HepG2 (cell line): ENCODE measurements around the gene SPAG8. TPM values are rescaled to one million over a fixed set of nuclear protein-coding genes. Genes with fewer than 3 reads are reported as not detected.

Experiments
- ATAC-seq: fragments of 200-7000 bp; cut with Tn5 transposase; 3 replicates; pipeline ENCODE4 v1.9.1; 2020; ENCODE audit warnings: mild to moderate bottlenecking, moderate library complexity
- BruUV-seq: library from RNA; stranded (reverse); fragments of 400-500 nt; replicated peaks from 2 replicates; lab custom pipeline; 2021; lab: Mats Ljungman, UMichigan
- CTCF ChIA-PET: fragments of 300-600 bp; formaldehyde crosslinking; extraction: SDS; loops from one replicate; lab custom pipeline; 2021; ENCODE audit warnings: low total read pairs, inconsistent platforms, low intra/inter-chr PET ratio; lab: Yijun Ruan, JAX
- POLR2A ChIA-PET: fragments of 350-600 bp; sonication (Branson Sonifier 250); formaldehyde crosslinking; loops from one replicate; lab custom pipeline; 2020; ENCODE audit warnings: antibody characterized with exemption, inconsistent platforms; lab: Yijun Ruan, JAX
- DNase-seq: peaks from one replicate; pipeline ENCODE4 v3.0.0-alpha.2; 2015; ENCODE audit warnings: low spot score
- FAIRE-seq: peaks from 3 replicates; lab custom pipeline; 2011; peaks lifted over from hg19 to GRCh38; lab: Jason Lieb, UNC
- H2AFZ ChIP-seq: one replicate; pipeline ENCODE4 v1.6.1; 2011; ENCODE audit warnings: low read length, inconsistent platforms
- H3K27ac ChIP-seq: fragments of 300-600 bp; 3 replicates; pipeline ENCODE4 v1.8.0; 2011; ENCODE audit warnings: mixed run types, mild to moderate bottlenecking, mixed read lengths, low read length, inconsistent platforms; ENCODE audit not compliant: insufficient read depth; ENCODE audit errors: extremely low read length
- H3K27me3 ChIP-seq, 2 experiments: fragments of 200-600 bp in 1 of 2; 2 replicates in 1 of 2; 3 replicates in 1 of 2; pipeline versions ENCODE4 v1.6.0 to v1.8.0; 2011; ENCODE audit warnings: low read length in 2 of 2, mild to moderate bottlenecking in 2 of 2, moderate library complexity in 2 of 2, inconsistent platforms in 1 of 2; ENCODE audit not compliant: insufficient read depth in 2 of 2, control insufficient read depth in 1 of 2
- H3K36me3 ChIP-seq, 2 experiments: fragments of 200-600 bp in 1 of 2; replicated peaks in 1 of 2; 2 replicates in 1 of 2; 3 replicates in 1 of 2; pipeline versions ENCODE4 v1.5.1 to v1.8.0; 2011; ENCODE audit warnings: low read length in 2 of 2, inconsistent platforms in 1 of 2; ENCODE audit not compliant: insufficient read depth in 2 of 2, control insufficient read depth in 1 of 2
- H3K4me1 ChIP-seq: 2 replicates; pipeline ENCODE4 v1.5.1; 2012; ENCODE audit warnings: low read length, inconsistent platforms; ENCODE audit not compliant: insufficient read depth
- H3K4me2 ChIP-seq: 2 replicates; pipeline ENCODE4 v1.6.0; 2011; ENCODE audit warnings: low read depth, low read length, inconsistent platforms
- H3K4me3 ChIP-seq, 3 experiments: fragments of 200-600 bp in 1 of 3; sonication (generic), shearing (Covaris generic) in 1 of 3; replicated peaks in 1 of 3; 2 replicates each; pipeline ENCODE4 v1.5.1; 2011 to 2016; ENCODE audit warnings: low read length in 3 of 3, inconsistent platforms in 2 of 3, low read depth in 2 of 3, mild to moderate bottlenecking in 2 of 3, control low read depth in 1 of 3, mixed read lengths in 1 of 3; ENCODE audit not compliant: insufficient read depth in 1 of 3
- H3K79me2 ChIP-seq: one replicate; pipeline ENCODE4 v1.6.1; 2011; ENCODE audit warnings: low read length, inconsistent platforms; ENCODE audit not compliant: insufficient read depth
- H3K9ac ChIP-seq: 2 replicates; pipeline ENCODE4 v1.6.0; 2011; ENCODE audit warnings: mild to moderate bottlenecking, low read depth, low read length, inconsistent platforms; ENCODE audit not compliant: insufficient read depth
- H3K9me3 ChIP-seq: 2 replicates; pipeline ENCODE4 v1.5.1; 2012; ENCODE audit warnings: mild to moderate bottlenecking, low read length
- H4K20me1 ChIP-seq: 2 replicates; pipeline ENCODE4 v1.6.0; 2011; ENCODE audit warnings: inconsistent platforms, mild to moderate bottlenecking, low read length, moderate library complexity; ENCODE audit not compliant: insufficient read depth
- MZF1 ChIP-seq: sonication (generic); formaldehyde crosslinking; IDR thresholded peaks from 2 replicates; pipeline ENCODE4 v1.8.1; 2023; ENCODE audit warnings: mild to moderate bottlenecking, missing genetic modification reagents, borderline replicate concordance
- RFX1 ChIP-seq: fragments of 450-650 bp; IDR thresholded peaks from 2 replicates; pipeline ENCODE4 v1.6.1; 2017
- SIN3A ChIP-seq: IDR thresholded peaks from 2 replicates; pipeline ENCODE4 v1.6.1; 2011; ENCODE audit warnings: low read depth, mild to moderate bottlenecking, control low read depth, low read length, borderline replicate concordance
- ZBED4 ChIP-seq: sonication (generic); formaldehyde crosslinking; IDR thresholded peaks from 2 replicates; pipeline ENCODE4 v1.4.0; 2020; ENCODE audit warnings: missing genetic modification reagents, borderline replicate concordance
- ZBTB42 ChIP-seq: sonication (generic); formaldehyde crosslinking; IDR thresholded peaks from 2 replicates; pipeline ENCODE4 v1.5.0; 2020; ENCODE audit warnings: mild to moderate bottlenecking, missing genetic modification reagents
- ZKSCAN5 ChIP-seq: sonication (generic); formaldehyde crosslinking; IDR thresholded peaks from 2 replicates; pipeline ENCODE4 v1.5.1; 2020; ENCODE audit warnings: mild to moderate bottlenecking, missing genetic modification reagents
- ZNF335 ChIP-seq: sonication (generic); formaldehyde crosslinking; IDR thresholded peaks from 2 replicates; pipeline ENCODE4 v1.4.0; 2020; ENCODE audit warnings: missing genetic modification reagents
- ZSCAN9 ChIP-seq: IDR thresholded peaks from 2 replicates; pipeline ENCODE4 v1.6.1; 2016; ENCODE audit warnings: borderline replicate concordance
- WGBS: methylation state at CpG from one replicate; pipeline ENCODE4 v1.1.6; 2017; ENCODE audit warnings: low lambda C conversion rate; 5-methylcytosine and 5-hydroxymethylcytosine counted together
- in situ Hi-C: cut with HindIII; loops from 2 replicates; pipeline ENCODE4 v1.10.0; 2017; ENCODE audit warnings: low pct_unique_long_range_greater_than_20kb; ENCODE audit not compliant: extremely low pct_ligation_motif_present
- intact Hi-C: fragments of 100-400 bp; cut with micrococcal nuclease; formaldehyde crosslinking; loops from one replicate; pipeline ENCODE4 v1.10.0; 2022; ENCODE audit not compliant: unreplicated experiment
- polyA plus RNA-seq, 8 experiments: library from polyadenylated mRNA; depleted of rRNA in 3 of 8; stranded (reverse) in 7 of 8; unstranded in 1 of 8; fragments of >200 nt; fragmentation: Illumina TruSeq in 4 of 8; extraction: Trizol in 4 of 8; gene quantifications; 2 replicates each; pipeline versions ENCODE4 v1.2.1 to v1.2.3, GENCODE V29; 2011 to 2016; ENCODE audit warnings: low read depth in 4 of 8, missing spikeins in 1 of 8, mixed read lengths in 1 of 8; ENCODE audit not compliant: insufficient read depth in 1 of 8
- total RNA-seq, 5 experiments: library from RNA; depleted of rRNA; stranded (reverse); fragments of >200 nt; fragmentation: Illumina TruSeq; extraction: Trizol; gene quantifications; 2 replicates each; pipeline ENCODE4 v1.2.3, GENCODE V29; 2016; ENCODE audit warnings: low read depth in 1 of 5
- TF ChIP-seq, protein P1 (sequence below): sonication (generic); formaldehyde crosslinking; IDR thresholded peaks from 2 replicates; pipeline ENCODE4 v1.4.0; 2020; ENCODE audit warnings: missing genetic modification reagents, borderline replicate concordance

Gene SPAG8
- total and polyA plus RNA-seq, 2 of the 13 experiments (the other 11 are each of a cell fraction or from before 2014, with no cell fraction given), result 0.18 to 0.27 TPM

DNA sequence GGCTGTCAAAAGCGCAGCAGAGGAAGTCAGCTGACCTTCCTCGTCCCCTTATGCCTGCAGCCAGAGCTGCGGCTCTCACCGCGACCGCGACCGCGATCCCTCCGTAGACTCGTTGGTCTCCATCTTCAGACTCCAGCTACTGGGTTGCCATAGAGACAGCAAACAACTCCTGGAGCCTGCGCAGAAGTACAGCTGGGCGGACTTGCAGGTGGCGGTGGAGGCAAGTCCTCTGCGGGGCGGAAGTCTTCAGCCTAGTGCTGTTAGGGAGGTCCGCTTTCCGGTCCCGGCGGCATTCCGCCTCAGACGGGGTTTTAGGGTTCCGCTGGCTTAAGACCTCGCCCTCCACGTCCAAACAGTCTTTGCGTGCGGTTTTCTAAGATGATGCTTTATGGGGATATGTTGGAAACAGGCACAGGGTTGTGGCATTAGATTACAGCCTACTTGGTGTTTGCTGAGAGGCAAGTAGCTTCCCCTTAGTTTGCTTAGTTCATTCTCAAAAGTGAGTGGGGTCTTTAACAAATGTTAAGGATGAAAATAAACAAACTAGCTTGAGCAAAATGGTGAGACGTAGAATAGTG, at the start of gene SPAG8 (continued):
- TF ChIP-seq ZBTB42 (CRISPR knock-in tag) (no peak), RFX1 (peak; percentile 90)
- TF ChIP-seq, all 625 proteins: peak for 160

DNA sequence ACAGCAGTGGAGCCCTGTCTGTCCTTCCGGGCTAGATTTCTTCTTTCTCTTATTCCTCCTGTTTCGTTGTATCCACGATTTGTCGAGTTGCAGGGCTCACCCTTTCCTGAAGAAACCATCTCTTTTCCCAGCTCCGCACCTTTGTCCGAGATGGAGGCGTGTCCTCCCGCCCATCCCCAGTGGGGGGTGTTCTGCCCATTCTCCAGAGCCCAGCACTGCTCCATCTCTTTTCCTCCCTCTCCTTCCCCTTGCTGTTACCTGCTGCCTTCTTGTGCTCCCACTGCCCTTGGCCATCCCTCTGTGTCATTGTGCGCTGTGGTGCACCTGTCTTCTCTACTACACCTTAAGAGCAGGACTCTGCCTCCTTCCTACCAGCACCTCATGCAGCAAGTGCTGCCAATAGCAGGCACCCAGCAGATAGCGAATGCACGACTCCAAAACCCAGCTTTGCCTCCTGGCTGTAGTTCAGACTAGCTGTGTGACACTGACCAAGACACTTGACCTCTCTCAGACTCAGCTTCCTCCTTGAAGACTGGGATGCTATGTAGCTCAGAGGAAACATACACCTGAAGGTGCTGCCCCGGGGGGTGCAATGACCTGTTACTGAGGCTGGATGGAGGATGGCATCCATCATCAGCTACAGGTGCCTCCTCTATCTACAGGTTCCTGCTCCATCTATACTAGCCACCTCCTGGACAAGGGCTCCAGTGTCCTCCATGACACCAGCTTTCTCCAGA, 49.3 kb upstream of the SPAG8 start:
- DNase-seq (no peak), FAIRE-seq (no peak), ATAC-seq (no peak)
- no peaks in the 10 kb centered on the region for H3K4me1 ChIP-seq
- no peak overlapping the region for H2AFZ ChIP-seq
- no peaks in the 10 kb centered on the region for H3K36me3 ChIP-seq
- in situ Hi-C loops (no loop called here), intact Hi-C loops (no loop called here)
- no TSS peak for BruUV-seq
- no peaks in the 10 kb centered on the region for H3K9me3 ChIP-seq
- no peak overlapping the region for H3K9ac ChIP-seq
- H3K4me3 ChIP-seq, result no peak overlapping the region
- 13% methylated on average over 12 of the region's 12 CpGs for WGBS
- peaks cover 1 to 19% of the 10 kb centered on the region in 2 experiments; a peak in 2 of 5 replicates for H3K27me3 ChIP-seq
- no peak overlapping the region for H3K4me2 ChIP-seq
- H3K79me2 ChIP-seq, result no peaks in the 10 kb centered on the region
- ChIA-PET POLR2A (no interaction called here), CTCF (no interaction called here)
- H3K27ac ChIP-seq, result no peak overlapping the region
- TF ChIP-seq ZSCAN9 (CRISPR knock-in tag) (no peak), MZF1 (CRISPR knock-in tag) (no peak), ZKSCAN5 (CRISPR knock-in tag) (no peak), ZBED4 (CRISPR knock-in tag) (no peak), SIN3A (no peak), ZNF335 (no peak)
- TF ChIP-seq, protein P1, sequence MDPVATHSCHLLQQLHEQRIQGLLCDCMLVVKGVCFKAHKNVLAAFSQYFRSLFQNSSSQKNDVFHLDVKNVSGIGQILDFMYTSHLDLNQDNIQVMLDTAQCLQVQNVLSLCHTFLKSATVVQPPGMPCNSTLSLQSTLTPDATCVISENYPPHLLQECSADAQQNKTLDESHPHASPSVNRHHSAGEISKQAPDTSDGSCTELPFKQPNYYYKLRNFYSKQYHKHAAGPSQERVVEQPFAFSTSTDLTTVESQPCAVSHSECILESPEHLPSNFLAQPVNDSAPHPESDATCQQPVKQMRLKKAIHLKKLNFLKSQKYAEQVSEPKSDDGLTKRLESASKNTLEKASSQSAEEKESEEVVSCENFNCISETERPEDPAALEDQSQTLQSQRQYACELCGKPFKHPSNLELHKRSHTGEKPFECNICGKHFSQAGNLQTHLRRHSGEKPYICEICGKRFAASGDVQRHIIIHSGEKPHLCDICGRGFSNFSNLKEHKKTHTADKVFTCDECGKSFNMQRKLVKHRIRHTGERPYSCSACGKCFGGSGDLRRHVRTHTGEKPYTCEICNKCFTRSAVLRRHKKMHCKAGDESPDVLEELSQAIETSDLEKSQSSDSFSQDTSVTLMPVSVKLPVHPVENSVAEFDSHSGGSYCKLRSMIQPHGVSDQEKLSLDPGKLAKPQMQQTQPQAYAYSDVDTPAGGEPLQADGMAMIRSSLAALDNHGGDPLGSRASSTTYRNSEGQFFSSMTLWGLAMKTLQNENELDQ, result no peak
- no peaks in the 10 kb centered on the region for H4K20me1 ChIP-seq
